Activated naive CD4-positive, alpha-beta T cell (primary cell): Measurements from ENCODE around the gene TNC.
"Not testable (repeated sequence)": the region's sequence is repeated elsewhere in the genome, so short reads cannot be mapped to it uniquely, and the experiment has no call there.

Experiments
- DNase-seq, 4 experiments: peaks; one replicate each; lab custom pipeline; 2025; lab: John Stamatoyannopoulos, UW

TNC gene

GRCh38 chr9:115134941-115135340 is 17.0 kb upstream of the TNC start:
- DNase-seq: no peak

- no peak for DNase-seq
Measured at GRCh38 chr9:115133649-115134048, 15.7 kb upstream of the TNC start.

GRCh38 chr9:115132648-115133047 is 14.7 kb upstream of the TNC start:
- DNase-seq: no peak

GRCh38 chr9:115130176-115130575 is 12.2 kb upstream of the TNC start:
- DNase-seq: no peak

- DNase-seq: not testable (repeated sequence)
Measured at GRCh38 chr9:115128726-115129125, 10.8 kb upstream of the TNC start.

GRCh38 chr9:115127191-115127817 is 9.3 kb upstream of the TNC start:
- no peak for DNase-seq

- DNase-seq: no peak
Measured at GRCh38 chr9:115126404-115126803, 8.4 kb upstream of the TNC start.

DNA sequence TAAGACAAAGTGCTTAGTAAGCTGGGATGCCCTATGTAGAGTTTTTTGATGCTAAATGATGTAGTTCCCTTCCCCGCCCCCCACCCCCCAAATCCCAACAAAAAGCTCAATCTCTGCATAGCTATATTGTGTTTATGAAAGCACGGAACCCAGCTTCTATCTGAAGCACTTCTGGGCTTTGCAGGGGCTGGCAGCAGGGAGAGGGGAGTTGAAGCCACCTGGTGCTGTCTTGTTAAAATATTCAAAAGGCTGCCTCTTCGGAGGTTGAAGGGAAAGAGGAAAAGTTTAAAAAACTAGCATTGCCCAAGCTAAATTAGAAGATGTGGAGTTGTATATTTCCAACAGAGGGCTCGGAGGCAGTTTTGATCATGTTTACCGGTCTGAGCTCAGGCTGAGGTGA is 5.0 kb upstream of the TNC start:
- no peak for DNase-seq

DNA sequence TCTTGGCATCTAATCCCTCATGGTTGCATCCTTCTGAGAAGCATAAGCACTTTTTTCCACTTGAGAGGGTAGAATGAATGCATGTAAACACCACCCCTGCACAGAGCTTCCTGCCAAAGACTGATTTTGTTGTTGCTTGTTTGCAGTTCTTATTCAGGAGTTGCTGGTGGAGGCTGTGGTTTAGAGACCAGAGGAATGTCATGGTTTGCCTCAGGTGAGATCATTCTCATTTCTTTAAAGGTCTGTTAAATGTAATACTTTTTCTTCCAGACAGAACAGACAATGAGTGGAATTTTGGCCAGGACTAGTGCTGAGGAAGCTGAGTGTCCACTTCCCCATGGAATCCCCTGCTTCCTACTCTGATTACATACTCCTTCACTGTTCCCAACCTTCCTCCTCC is 3.2 kb upstream of the TNC start:
- DNase-seq: no peak

GRCh38 chr9:115118879-115119218 is 892 bp upstream of the TNC start:
- no peak for DNase-seq

GRCh38 chr9:115116421-115117284 is 1.3 kb downstream of the TNC start:
- no peak for DNase-seq

DNA sequence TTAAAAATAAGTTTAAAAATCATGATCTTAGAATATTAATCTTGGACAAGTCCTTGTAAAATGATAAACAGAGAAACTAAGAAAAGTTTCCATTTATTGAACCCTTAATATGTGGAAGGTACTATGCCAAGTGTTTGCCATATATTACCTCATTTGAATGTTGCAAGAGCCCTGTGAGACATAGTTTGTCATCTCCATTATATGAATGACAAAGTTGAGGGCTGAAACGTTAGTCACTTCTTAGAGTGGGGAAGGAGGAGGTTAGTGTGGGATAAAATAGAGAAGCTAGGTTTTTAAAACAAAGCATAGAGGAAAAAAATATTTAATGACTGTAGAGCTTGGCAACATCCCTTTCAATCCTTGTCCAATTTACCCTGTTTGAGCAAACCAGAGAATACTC is 2.0 kb downstream of the TNC start:
- DNase-seq: no peak

DNA sequence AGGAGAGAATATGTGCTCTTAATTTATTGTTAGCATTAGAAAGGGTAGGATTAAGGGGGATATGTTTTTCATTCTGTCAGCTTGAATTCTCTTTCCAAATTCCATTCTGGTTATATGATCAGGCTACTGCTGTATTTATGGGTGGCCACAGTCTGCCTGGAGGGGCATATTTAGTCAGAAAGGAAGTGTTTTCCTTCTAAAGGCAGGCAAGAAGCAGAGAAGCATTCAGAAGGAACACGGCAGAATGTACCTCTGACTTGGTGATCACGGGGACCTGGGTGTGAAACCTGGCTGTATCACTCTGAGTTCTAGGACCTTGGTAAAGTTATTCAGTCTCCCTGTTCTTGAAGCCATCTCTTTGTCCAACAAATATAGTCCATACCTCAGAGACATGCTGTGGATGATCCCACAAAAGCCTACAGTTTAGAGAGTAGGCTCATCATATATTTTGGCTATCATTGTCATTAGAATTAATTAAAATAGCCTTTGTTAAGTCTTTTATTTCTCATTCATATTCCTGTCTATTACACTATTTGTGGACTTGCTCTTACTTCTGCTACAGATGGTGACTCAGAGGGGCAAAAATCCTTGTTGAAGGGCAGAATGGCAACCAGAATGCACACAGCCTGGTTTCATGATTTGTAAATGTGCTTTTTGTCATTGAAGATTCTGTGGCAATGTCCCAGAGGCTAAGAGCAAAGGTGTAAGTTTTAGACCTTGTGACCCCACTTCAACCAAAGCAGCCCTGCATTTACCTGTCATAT is 2.7 kb downstream of the TNC start:
- DNase-seq: no peak

- no peak for DNase-seq
Measured at GRCh38 chr9:115114546-115114945, 3.4 kb downstream of the TNC start.

DNA sequence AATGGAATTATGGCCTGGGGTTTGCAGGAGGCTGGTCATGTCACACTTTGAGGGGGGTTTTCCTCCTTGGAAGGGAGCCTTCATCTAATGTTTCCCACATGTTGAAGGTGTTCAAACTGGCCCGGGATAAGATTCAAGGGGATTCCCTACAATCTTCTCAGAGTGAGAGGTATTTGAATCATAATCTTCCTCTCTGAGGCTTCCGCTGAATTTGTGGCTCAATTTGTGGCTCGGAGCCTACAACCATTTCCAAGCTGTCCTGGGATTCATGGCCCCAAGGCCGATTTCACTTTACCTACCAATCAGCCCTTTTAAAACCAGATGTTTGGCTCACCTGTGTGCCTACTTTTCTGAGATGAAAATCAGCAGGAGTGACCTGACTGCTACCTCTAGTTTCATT is 3.9 kb downstream of the TNC start:
- DNase-seq: no peak

- no peak for DNase-seq
Measured at GRCh38 chr9:115111874-115112273, 6.1 kb downstream of the TNC start.

GRCh38 chr9:115109486-115109885 is 8.5 kb downstream of the TNC start:
- no peak for DNase-seq

DNA sequence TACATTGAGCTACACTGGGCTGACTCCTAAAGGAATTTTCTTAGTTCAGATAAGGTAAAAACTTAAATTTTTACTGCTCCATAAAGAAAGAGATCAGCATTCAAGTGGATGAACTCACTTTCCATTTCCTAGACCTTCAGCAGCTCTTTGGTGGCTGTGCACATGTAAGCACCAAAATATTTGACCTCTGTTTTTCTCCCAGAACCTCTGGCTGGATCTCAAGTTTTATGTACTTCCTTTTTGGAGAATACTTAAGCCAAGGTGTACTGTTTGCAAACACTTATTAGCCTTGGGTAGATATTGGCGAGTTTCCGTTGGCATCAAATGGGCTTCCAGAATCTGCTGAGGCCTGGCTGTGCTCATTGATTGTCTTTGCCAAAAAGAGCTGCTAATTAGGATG is 10.3 kb downstream of the TNC start:
- no peak for DNase-seq

DNA sequence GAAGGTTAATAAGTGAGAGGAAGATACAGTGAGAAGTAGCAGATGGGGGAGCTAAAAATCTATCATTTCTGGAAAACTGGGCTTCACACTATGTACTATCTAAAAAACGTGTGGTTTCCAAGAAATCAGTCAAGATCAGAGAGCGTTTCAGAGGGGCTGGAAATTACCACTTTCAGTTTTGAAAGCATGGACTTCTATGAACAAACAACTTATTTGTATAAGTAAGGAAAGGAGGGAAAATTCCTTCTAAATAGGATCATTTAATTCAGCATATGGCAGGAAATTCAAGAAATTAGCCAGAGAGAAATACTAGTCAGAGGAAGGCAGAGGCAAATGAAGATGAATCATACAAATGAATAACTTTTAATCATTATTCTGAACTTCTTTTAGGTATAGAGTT is 11.3 kb downstream of the TNC start:
- no peak for DNase-seq

DNA sequence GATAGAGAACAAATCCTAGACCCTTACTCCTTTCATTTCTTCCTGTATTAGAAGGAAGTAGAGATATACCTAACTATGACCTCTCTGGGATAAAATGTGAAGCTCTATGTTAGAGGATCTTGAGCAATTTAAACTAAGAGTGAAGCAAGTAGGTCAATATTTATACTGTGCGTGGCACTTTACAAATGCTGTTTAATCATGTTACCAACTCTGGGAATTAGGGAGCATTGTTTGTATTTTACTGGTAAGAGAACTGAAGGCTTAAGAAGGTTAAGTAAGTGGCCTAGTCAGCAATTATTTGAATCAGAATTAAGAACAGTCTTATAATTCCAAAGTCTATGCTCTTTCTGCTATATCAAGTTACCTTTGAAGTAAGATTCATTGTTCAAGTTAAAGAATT is 12.0 kb downstream of the TNC start:
- DNase-seq: no peak

GRCh38 chr9:115104908-115105307 is 13.0 kb downstream of the TNC start:
- no peak for DNase-seq

DNA sequence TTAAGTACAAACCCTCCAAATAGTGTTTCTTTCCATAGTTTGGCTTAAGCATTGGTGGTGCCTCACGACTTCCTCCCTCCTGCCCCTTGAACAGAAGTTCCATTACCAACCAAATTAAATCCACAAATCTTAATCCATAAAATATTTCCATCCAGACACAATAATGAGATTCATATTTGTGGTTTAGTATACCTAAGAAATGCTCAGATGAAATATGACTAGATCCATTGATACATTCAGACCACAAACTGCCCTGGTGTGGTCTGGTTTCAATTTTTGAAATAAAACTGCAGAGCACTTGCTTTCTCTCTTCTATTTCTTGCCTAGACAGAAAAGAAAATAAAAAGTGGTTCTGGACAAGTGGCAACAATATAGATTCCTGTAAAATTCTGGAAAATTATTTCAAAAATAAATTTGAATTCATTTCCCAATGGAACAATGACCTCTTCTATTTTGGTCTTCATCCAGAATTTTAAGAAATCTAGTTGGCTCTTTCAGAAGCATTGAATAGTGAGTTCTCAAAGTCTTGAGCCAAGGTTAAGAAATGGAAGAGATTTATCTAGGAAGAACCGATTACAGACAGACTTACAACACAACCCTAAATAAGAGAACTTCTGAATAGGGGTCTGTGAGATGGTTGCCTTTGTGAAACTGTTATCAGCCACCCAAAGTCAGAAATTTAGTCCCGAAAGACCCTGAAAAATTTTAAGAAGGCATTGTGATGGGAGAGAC is 14.0 kb downstream of the TNC start:
- DNase-seq: no peak
